ENCODE measurements around the gene LAMP1. TPM values are rescaled to one million over a fixed set of nuclear protein-coding genes. Genes with fewer than 3 reads are reported as not detected.
"Not testable (repeated sequence)": the region's sequence is repeated elsewhere in the genome, so short reads cannot be mapped to it uniquely, and the experiment has no call there.

The LAMP1 gene
- total RNA-seq, 1 donor from 2014 or later = 211 TPM

GRCh38 chr13:113354831-113355610 is 58.0 kb downstream of the LAMP1 start:
- DNase-seq (ENCODE audit: low read depth) = no peak

- DNase-seq (ENCODE audit: low read depth) = no peak
These were observed 58.6 kb downstream of the LAMP1 start for GRCh38 chr13:113355621-113356020.

GRCh38 chr13:113356596-113356995 is 59.6 kb downstream of the LAMP1 start:
- no peak for DNase-seq (ENCODE audit: low read depth)

GRCh38 chr13:113357529-113357928 is 60.5 kb downstream of the LAMP1 start:
- no peak for DNase-seq (ENCODE audit: low read depth)

GRCh38 chr13:113358653-113359190 is 61.7 kb downstream of the LAMP1 start:
- no peak for DNase-seq (ENCODE audit: low read depth)

- no peak for DNase-seq (ENCODE audit: low read depth)
These were observed 62.5 kb downstream of the LAMP1 start for GRCh38 chr13:113359571-113359970.

- DNase-seq (ENCODE audit: low read depth) = no peak
These were observed 63.4 kb downstream of the LAMP1 start for GRCh38 chr13:113360446-113360845.

- no peak for DNase-seq (ENCODE audit: low read depth)
These were observed 64.4 kb downstream of the LAMP1 start for GRCh38 chr13:113361406-113361805.

- no peak for DNase-seq (ENCODE audit: low read depth)
These were observed 67.4 kb downstream of the LAMP1 start for GRCh38 chr13:113364311-113364889.

- DNase-seq (ENCODE audit: low read depth) = no peak
These were observed 68.0 kb downstream of the LAMP1 start for GRCh38 chr13:113364901-113365582.

GRCh38 chr13:113365583-113365970 is 68.5 kb downstream of the LAMP1 start:
- no peak for DNase-seq (ENCODE audit: low read depth)

GRCh38 chr13:113365971-113366588 is 69.0 kb downstream of the LAMP1 start:
- DNase-seq (ENCODE audit: low read depth) = no peak

GRCh38 chr13:113367020-113367560 is 70.1 kb downstream of the LAMP1 start:
- DNase-seq (ENCODE audit: low read depth) = no peak

GRCh38 chr13:113367771-113368170 is 70.7 kb downstream of the LAMP1 start:
- DNase-seq (ENCODE audit: low read depth) = no peak

GRCh38 chr13:113368353-113368752 is 71.3 kb downstream of the LAMP1 start:
- not testable (repeated sequence) for DNase-seq (ENCODE audit: low read depth)

GRCh38 chr13:113369189-113369588 is 72.2 kb downstream of the LAMP1 start:
- no peak for DNase-seq (ENCODE audit: low read depth)

- no peak for DNase-seq (ENCODE audit: low read depth)
These were observed 72.8 kb downstream of the LAMP1 start for GRCh38 chr13:113369881-113370280.

- no peak for DNase-seq (ENCODE audit: low read depth)
These were observed 74.0 kb downstream of the LAMP1 start for GRCh38 chr13:113371061-113371460.

- not testable (repeated sequence) for DNase-seq (ENCODE audit: low read depth)
These were observed 74.7 kb downstream of the LAMP1 start for GRCh38 chr13:113371701-113372100.
